ENCODE measurements around the gene PATZ1. TPM values are rescaled to one million over a fixed set of nuclear protein-coding genes. Genes with fewer than 3 reads are reported as not detected.

The PATZ1 gene
- total RNA-seq, 1 experiment from 2014 or later = 60.5 TPM

- Mint-ChIP-seq H3K4me3 (no peak overlapping the region), H3K4me1 (peaks cover 5% of the 10 kb centered on the region), H3K9me3 (peaks cover 27% of the 10 kb centered on the region), H3K36me3 (peaks cover 5% of the 10 kb centered on the region), H3K27ac (peak overlapping the region; percentile 77), H3K27me3 (ENCODE audit: low read depth) (peaks cover 3% of the 10 kb centered on the region)
- ChIA-PET CTCF (interaction anchor here (0.6 to 3.1 kb wide), 42 partner anchors 9 to 344 kb away, joined by 3 to 64 read pairs (median 4); partner anchors contain the start of genes LIMK2, PATZ1, PIK3IP1 and PLA2G3), POLR2A (interaction anchor here (0.6 to 1.6 kb wide), 5 partner anchors 21 to 101 kb away, joined by 3 to 6 read pairs (median 3); partner anchors contain the start of genes DRG1, LIMK2 and PIK3IP1)
- TF ChIP-seq CTCF (IDR thresholded peaks at IDR 0.05) (peak; percentile 74), NR3C1 (CRISPR knock-in tag; conservative IDR thresholded peaks at IDR 0.05; ENCODE audit: low read depth) (no peak)
- DNase-seq (ENCODE audit: low spot score) = peak; percentile 80
- peak; percentile 99 for ATAC-seq
Observed at GRCh38 chr22:31313366-31314147, 32.6 kb downstream of the PATZ1 start.

GRCh38 chr22:31308181-31308580 lies 38.0 kb downstream of the PATZ1 start:
- POLR2A ChIA-PET = no interaction called here
- H3K36me3 Mint-ChIP-seq = no peaks in the 10 kb centered on the region
- H3K27me3 Mint-ChIP-seq (ENCODE audit: low read depth) = no peaks in the 10 kb centered on the region
- CTCF ChIA-PET = interaction anchor here (1.4 kb wide), 1 partner anchor 96 kb away, joined by 4 read pairs; the partner anchor contains the start of gene LIMK2
- ATAC-seq (no peak), DNase-seq (ENCODE audit: low spot score) (no peak)
- H3K4me3 Mint-ChIP-seq = no peak overlapping the region
- H3K4me1 Mint-ChIP-seq = peaks cover under 1% of the 10 kb centered on the region; the same call in 1 of the 2 replicates
- TF ChIP-seq, protein P1, sequence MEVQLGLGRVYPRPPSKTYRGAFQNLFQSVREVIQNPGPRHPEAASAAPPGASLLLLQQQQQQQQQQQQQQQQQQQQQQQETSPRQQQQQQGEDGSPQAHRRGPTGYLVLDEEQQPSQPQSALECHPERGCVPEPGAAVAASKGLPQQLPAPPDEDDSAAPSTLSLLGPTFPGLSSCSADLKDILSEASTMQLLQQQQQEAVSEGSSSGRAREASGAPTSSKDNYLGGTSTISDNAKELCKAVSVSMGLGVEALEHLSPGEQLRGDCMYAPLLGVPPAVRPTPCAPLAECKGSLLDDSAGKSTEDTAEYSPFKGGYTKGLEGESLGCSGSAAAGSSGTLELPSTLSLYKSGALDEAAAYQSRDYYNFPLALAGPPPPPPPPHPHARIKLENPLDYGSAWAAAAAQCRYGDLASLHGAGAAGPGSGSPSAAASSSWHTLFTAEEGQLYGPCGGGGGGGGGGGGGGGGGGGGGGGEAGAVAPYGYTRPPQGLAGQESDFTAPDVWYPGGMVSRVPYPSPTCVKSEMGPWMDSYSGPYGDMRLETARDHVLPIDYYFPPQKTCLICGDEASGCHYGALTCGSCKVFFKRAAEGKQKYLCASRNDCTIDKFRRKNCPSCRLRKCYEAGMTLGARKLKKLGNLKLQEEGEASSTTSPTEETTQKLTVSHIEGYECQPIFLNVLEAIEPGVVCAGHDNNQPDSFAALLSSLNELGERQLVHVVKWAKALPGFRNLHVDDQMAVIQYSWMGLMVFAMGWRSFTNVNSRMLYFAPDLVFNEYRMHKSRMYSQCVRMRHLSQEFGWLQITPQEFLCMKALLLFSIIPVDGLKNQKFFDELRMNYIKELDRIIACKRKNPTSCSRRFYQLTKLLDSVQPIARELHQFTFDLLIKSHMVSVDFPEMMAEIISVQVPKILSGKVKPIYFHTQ (CRISPR knock-in tag; IDR thresholded peaks at IDR 0.05) = no peak
- TF ChIP-seq RELA (CRISPR knock-in tag; IDR thresholded peaks at IDR 0.05; ENCODE audit: borderline replicate concordance) = no peak
- no peak for TF ChIP-seq TP53 (CRISPR knock-in tag; IDR thresholded peaks at IDR 0.05)
- TF ChIP-seq CTCF (IDR thresholded peaks at IDR 0.05) = no peak
- TF ChIP-seq, protein P2, sequence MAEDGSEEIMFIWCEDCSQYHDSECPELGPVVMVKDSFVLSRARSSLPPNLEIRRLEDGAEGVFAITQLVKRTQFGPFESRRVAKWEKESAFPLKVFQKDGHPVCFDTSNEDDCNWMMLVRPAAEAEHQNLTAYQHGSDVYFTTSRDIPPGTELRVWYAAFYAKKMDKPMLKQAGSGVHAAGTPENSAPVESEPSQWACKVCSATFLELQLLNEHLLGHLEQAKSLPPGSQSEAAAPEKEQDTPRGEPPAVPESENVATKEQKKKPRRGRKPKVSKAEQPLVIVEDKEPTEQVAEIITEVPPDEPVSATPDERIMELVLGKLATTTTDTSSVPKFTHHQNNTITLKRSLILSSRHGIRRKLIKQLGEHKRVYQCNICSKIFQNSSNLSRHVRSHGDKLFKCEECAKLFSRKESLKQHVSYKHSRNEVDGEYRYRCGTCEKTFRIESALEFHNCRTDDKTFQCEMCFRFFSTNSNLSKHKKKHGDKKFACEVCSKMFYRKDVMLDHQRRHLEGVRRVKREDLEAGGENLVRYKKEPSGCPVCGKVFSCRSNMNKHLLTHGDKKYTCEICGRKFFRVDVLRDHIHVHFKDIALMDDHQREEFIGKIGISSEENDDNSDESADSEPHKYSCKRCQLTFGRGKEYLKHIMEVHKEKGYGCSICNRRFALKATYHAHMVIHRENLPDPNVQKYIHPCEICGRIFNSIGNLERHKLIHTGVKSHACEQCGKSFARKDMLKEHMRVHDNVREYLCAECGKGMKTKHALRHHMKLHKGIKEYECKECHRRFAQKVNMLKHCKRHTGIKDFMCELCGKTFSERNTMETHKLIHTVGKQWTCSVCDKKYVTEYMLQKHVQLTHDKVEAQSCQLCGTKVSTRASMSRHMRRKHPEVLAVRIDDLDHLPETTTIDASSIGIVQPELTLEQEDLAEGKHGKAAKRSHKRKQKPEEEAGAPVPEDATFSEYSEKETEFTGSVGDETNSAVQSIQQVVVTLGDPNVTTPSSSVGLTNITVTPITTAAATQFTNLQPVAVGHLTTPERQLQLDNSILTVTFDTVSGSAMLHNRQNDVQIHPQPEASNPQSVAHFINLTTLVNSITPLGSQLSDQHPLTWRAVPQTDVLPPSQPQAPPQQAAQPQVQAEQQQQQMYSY (CRISPR knock-in tag; IDR thresholded peaks at IDR 0.05) = no peak
- TF ChIP-seq NR3C1 (CRISPR knock-in tag; conservative IDR thresholded peaks at IDR 0.05; ENCODE audit: low read depth) = no peak
- TF ChIP-seq GTF2I (CRISPR knock-in tag; conservative IDR thresholded peaks at IDR 0.05) = no peak
- no peak for TF ChIP-seq ZNF532 (CRISPR knock-in tag; IDR thresholded peaks at IDR 0.05; ENCODE audit: borderline replicate concordance)
- no peak for TF ChIP-seq JAZF1 (CRISPR knock-in tag; IDR thresholded peaks at IDR 0.05)
- H3K27ac Mint-ChIP-seq = no peak overlapping the region
- no peaks in the 10 kb centered on the region for H3K9me3 Mint-ChIP-seq

Measured in WTC11 (cell line).